Erythroblast (primary cell): ENCODE measurements around the gene IGFBP1.

Experiments
- GATA1 ChIP-seq: IDR thresholded peaks from 2 replicates; pipeline ENCODE4 v1.6.1; 2011; ENCODE audit warnings: low read depth, mild to moderate bottlenecking, control low read depth, low read length, moderate library complexity
- POLR2A ChIP-seq: IDR thresholded peaks from 2 replicates; pipeline ENCODE4 v1.6.1; 2011; ENCODE audit warnings: mild to moderate bottlenecking, low read length

DNA sequence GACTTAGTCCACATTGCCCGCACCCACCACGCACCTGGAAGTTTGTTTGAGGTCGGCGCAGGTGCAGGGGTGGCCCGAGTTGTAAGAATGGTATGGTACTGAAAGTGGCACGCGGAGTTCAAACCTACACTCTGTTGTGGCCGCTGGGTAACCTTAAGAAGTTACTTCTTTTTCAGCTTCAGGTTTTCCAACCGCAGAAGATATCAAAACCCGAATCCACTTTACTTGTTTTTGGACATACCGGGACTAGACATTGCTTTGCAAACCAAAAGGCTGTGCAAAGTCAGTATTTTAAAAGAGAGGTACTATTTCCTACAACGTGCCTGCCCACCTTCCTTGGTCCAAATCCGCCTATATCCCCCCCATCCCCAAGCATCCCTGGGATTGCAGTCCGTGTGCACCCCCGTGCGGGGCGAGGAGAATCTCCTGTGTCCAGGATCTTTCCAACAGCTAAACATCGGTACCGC is 31.7 kb downstream of the IGFBP1 start:
- TF ChIP-seq POLR2A, result no peak
- TF ChIP-seq GATA1, result no peak
